ENCODE data around the gene ZNF784. TPM values are rescaled to one million over a fixed set of nuclear protein-coding genes. Genes with fewer than 3 reads are reported as not detected.
"Not testable (repeated sequence)": the region's sequence is repeated elsewhere in the genome, so short reads cannot be mapped to it uniquely, and the experiment has no call there.

Gene ZNF784
- total RNA-seq, 2 experiments from 2014 or later: 5.2 to 5.3 TPM

- no peaks in the 10 kb centered on the region for H3K9me3 Mint-ChIP-seq (ENCODE audit: insufficient read depth)
- CTCF ChIA-PET: no interaction called here
- no peak for ATAC-seq
- H3K27me3 Mint-ChIP-seq (ENCODE audit: low read depth): no peaks in the 10 kb centered on the region
- H3K27ac Mint-ChIP-seq: peak overlapping the region; percentile 91
- H3K36me3 Mint-ChIP-seq (ENCODE audit: low read depth): peaks cover 14% of the 10 kb centered on the region
- peak overlapping the region; percentile 76 for H3K4me3 Mint-ChIP-seq
- no peak for DNase-seq
- peaks cover 20% of the 10 kb centered on the region for H3K4me1 Mint-ChIP-seq (ENCODE audit: low read depth)
- POLR2A ChIA-PET: no interaction called here
Observed at GRCh38 chr19:55578761-55579747, 45.3 kb downstream of the ZNF784 start.

- CTCF ChIA-PET: no interaction called here
- H3K27me3 Mint-ChIP-seq (ENCODE audit: low read depth): no peaks in the 10 kb centered on the region
- POLR2A ChIA-PET: no interaction called here
- no peak overlapping the region for H3K4me3 Mint-ChIP-seq
- no peak for DNase-seq
- H3K9me3 Mint-ChIP-seq (ENCODE audit: insufficient read depth): no peaks in the 10 kb centered on the region
- ATAC-seq: no peak
- H3K27ac Mint-ChIP-seq: no peak overlapping the region
- H3K4me1 Mint-ChIP-seq (ENCODE audit: low read depth): peaks cover 20% of the 10 kb centered on the region
- H3K36me3 Mint-ChIP-seq (ENCODE audit: low read depth): peaks cover 14% of the 10 kb centered on the region
Observed at GRCh38 chr19:55578031-55578760, 46.2 kb downstream of the ZNF784 start.

GRCh38 chr19:55576746-55577145 is 47.6 kb downstream of the ZNF784 start:
- DNase-seq (no peak), ATAC-seq (no peak)
- POLR2A ChIA-PET: interaction anchor here (0.6 to 0.9 kb wide), 2 partner anchors 22 to 1437 kb away, joined by 3 to 4 read pairs; partner anchors contain the start of gene FIZ1
- Mint-ChIP-seq H3K27ac (no peak overlapping the region), H3K27me3 (ENCODE audit: low read depth) (no peaks in the 10 kb centered on the region), H3K9me3 (ENCODE audit: insufficient read depth) (no peaks in the 10 kb centered on the region), H3K4me3 (no peak overlapping the region), H3K36me3 (ENCODE audit: low read depth) (peaks cover 14% of the 10 kb centered on the region), H3K4me1 (ENCODE audit: low read depth) (peaks cover 16% of the 10 kb centered on the region)
- CTCF ChIA-PET: interaction anchor here (0.7 kb wide), 1 partner anchor 56 kb away, joined by 3 read pairs; no protein-coding TSS in a partner anchor

GRCh38 chr19:55573929-55574328 is 50.4 kb downstream of the ZNF784 start:
- POLR2A ChIA-PET; H3K27ac Mint-ChIP-seq; H3K9me3 Mint-ChIP-seq (ENCODE audit: insufficient read depth); H3K4me3 Mint-ChIP-seq; DNase-seq; H3K4me1 Mint-ChIP-seq (ENCODE audit: low read depth); ATAC-seq; H3K27me3 Mint-ChIP-seq (ENCODE audit: low read depth): not testable (repeated sequence)
- CTCF ChIA-PET: interaction anchor here (1.8 kb wide), 1 partner anchor 70 kb away, joined by 9 read pairs; no protein-coding TSS in a partner anchor
- peaks cover 11% of the 10 kb centered on the region for H3K36me3 Mint-ChIP-seq (ENCODE audit: low read depth)

Other genes with a start within 250 kb of the ZNF784 start
- not detected for gene TMEM190, start 247.7 kb downstream of the ZNF784 start, total RNA-seq
- gene TMEM238, start 240.3 kb downstream of the ZNF784 start, total RNA-seq: 10 to 100 TPM; 23.6 to 26.7 TPM
- 1,000 to 10,000 TPM; 2,948 to 3,082 TPM for gene RPL28, start 238.6 kb downstream of the ZNF784 start, total RNA-seq
- 100 to 1,000 TPM; 333 to 353 TPM for gene UBE2S, start 216.8 kb downstream of the ZNF784 start, total RNA-seq
- gene SHISA7, start 181.3 kb downstream of the ZNF784 start, total RNA-seq: not detected
- 10 to 100 TPM; 31.9 to 32.1 TPM for gene ISOC2, start 162.9 kb downstream of the ZNF784 start, total RNA-seq
- not detected for gene C19orf85, start 159.8 kb downstream of the ZNF784 start, total RNA-seq
- gene ZNF628, start 147.9 kb downstream of the ZNF784 start, total RNA-seq: 10 to 100 TPM; 10.2 to 11.6 TPM
- gene NAT14, start 139.4 kb downstream of the ZNF784 start, total RNA-seq: 10 to 100 TPM; 16.2 to 16.4 TPM
- under 1 TPM; 0.50 to 0.55 TPM for gene SSC5D, start 136.1 kb downstream of the ZNF784 start, total RNA-seq
- gene SBK2, start 87.4 kb downstream of the ZNF784 start, total RNA-seq: not detected
- gene SBK3, start 79.0 kb downstream of the ZNF784 start, total RNA-seq: not detected
- gene ZNF579, start 43.7 kb downstream of the ZNF784 start, total RNA-seq: 1 to 10 TPM; 5.6 to 6.2 TPM
- gene FIZ1, start 25.0 kb downstream of the ZNF784 start, total RNA-seq: 10 to 100 TPM; 13.6 to 13.7 TPM
- gene ZNF524, start 24.3 kb downstream of the ZNF784 start, total RNA-seq: 10 to 100 TPM; 21.9 to 25.2 TPM
- 10 to 100 TPM; 14.8 to 15.8 TPM for gene ZNF865, start 18.9 kb downstream of the ZNF784 start, total RNA-seq
- gene ZNF580, start 16.4 kb upstream of the ZNF784 start, total RNA-seq: 10 to 100 TPM; 30.2 to 32.1 TPM
- gene ZNF581, start 19.1 kb upstream of the ZNF784 start, total RNA-seq: 10 to 100 TPM; 22.7 to 24.4 TPM
- gene CCDC106, start 23.6 kb upstream of the ZNF784 start, total RNA-seq: 1 to 10 TPM; 8.7 to 9.4 TPM
- 100 to 1,000 TPM; 296 to 321 TPM for gene U2AF2, start 30.5 kb upstream of the ZNF784 start, total RNA-seq
- 10 to 100 TPM; 63.6 to 67.0 TPM for gene EPN1, start 50.7 kb upstream of the ZNF784 start, total RNA-seq
- not detected for gene NLRP9, start 113.8 kb upstream of the ZNF784 start, total RNA-seq
- gene RFPL4A, start 134.5 kb upstream of the ZNF784 start, total RNA-seq: not detected
- gene RFPL4AL1, start 144.6 kb upstream of the ZNF784 start, total RNA-seq: not detected
- not detected for gene NLRP11, start 207.4 kb upstream of the ZNF784 start, total RNA-seq
- not detected for gene NLRP4, start 212.0 kb upstream of the ZNF784 start, total RNA-seq

Data from activated CD8-positive, alpha-beta T cell treated with anti-CD3 and anti-CD28 coated beads, Interleukin-2, amount 10 ng/mL, durations not matched to agents 7 days and 5 days (primary cell).